ENCODE data around the gene KRTAP9-7. TPM values are rescaled to one million over a fixed set of nuclear protein-coding genes. Genes with fewer than 3 reads are reported as not detected.

KRTAP9-7 gene
- total RNA-seq, 1 donor = not detected

GRCh38 chr17:41315204-41315794 is 39.8 kb downstream of the KRTAP9-7 start, which contains the start of gene KRTAP17-1:
Gene KRTAP17-1 (minus strand): TSS chr17:41315710. CDS start chr17:41315650, 60 bp downstream.
- no peak for DNase-seq (ENCODE audit: low read depth)
- no peak for TF ChIP-seq CTCF (IDR thresholded peaks at IDR 0.05; ENCODE audit: insufficient read depth, low read length)
- no peak within 1 kb of the TSS for H3K4me3 ChIP-seq (ENCODE audit: low read depth, low read length)

GRCh38 chr17:41315814-41316445 is 40.4 kb downstream of the KRTAP9-7 start:
- TF ChIP-seq CTCF (IDR thresholded peaks at IDR 0.05; ENCODE audit: insufficient read depth, low read length) = no peak
- DNase-seq (ENCODE audit: low read depth) = no peak
- H3K4me3 ChIP-seq (ENCODE audit: low read depth, low read length) = no peak overlapping the region

- DNase-seq (ENCODE audit: low read depth) = no peak
- TF ChIP-seq CTCF (IDR thresholded peaks at IDR 0.05; ENCODE audit: insufficient read depth, low read length) = no peak
These were observed 42.7 kb downstream of the KRTAP9-7 start for GRCh38 chr17:41318231-41318630.

GRCh38 chr17:41322094-41322902 is 46.8 kb downstream of the KRTAP9-7 start:
- peak; percentile 77 for DNase-seq (ENCODE audit: low read depth)
- H3K4me3 ChIP-seq (ENCODE audit: low read depth, low read length) = no peak overlapping the region
- peak; percentile 95 for TF ChIP-seq CTCF (IDR thresholded peaks at IDR 0.05; ENCODE audit: insufficient read depth, low read length)

More at GRCh38 chr17:41318231-41318630, 42.7 kb downstream of the KRTAP9-7 start:
- H3K4me3 ChIP-seq (ENCODE audit: low read depth, low read length) = no peak overlapping the region

GRCh38 chr17:41322903-41323895 is 47.7 kb downstream of the KRTAP9-7 start:
- DNase-seq (ENCODE audit: low read depth) = no peak
- no peak overlapping the region for H3K4me3 ChIP-seq (ENCODE audit: low read depth, low read length)
- TF ChIP-seq CTCF (IDR thresholded peaks at IDR 0.05; ENCODE audit: insufficient read depth, low read length) = no peak

Data from fibroblast of the aortic adventitia (primary cell).